Measurements from ENCODE around the gene SRRM4. TPM values are rescaled to one million over a fixed set of nuclear protein-coding genes. Genes with fewer than 3 reads are reported as not detected.

The SRRM4 gene
- total RNA-seq, 1 experiment from 2014 or later = under 0.01 TPM

- no peaks in the 10 kb centered on the region for H3K9me2 ChIP-seq (replicated peaks; ENCODE audit: low read length)
- no peak overlapping the region for H3K4me3 ChIP-seq (ENCODE audit: low read length)
- H3K27ac ChIP-seq (ENCODE audit: low read length) = no peak overlapping the region
- TF ChIP-seq CTCF (conservative IDR thresholded peaks at IDR 0.05; ENCODE audit: low read depth, low read length) (no peak), EZH2phosphoT487 (IDR thresholded peaks at IDR 0.05; ENCODE audit: borderline replicate concordance, low read length) (no peak), EZH2 (IDR thresholded peaks at IDR 0.05; ENCODE audit: low read length, unreplicated experiment) (no peak)
- H3K79me2 ChIP-seq (ENCODE audit: low read length) = no peaks in the 10 kb centered on the region
- no peaks in the 10 kb centered on the region for H3K36me3 ChIP-seq (ENCODE audit: low read depth, low read length)
- no peak for ATAC-seq
- no peaks in the 10 kb centered on the region for H3F3A ChIP-seq (ENCODE audit: low read length, unreplicated experiment)
- H4K20me1 ChIP-seq (ENCODE audit: low read length) = no peaks in the 10 kb centered on the region
- no peaks in the 10 kb centered on the region for H3K9me3 ChIP-seq (ENCODE audit: low read length)
- H3K4me1 ChIP-seq (ENCODE audit: insufficient read depth, low read length) = no peaks in the 10 kb centered on the region
- DNase-seq = no peak
- intact Hi-C loops (cut with micrococcal nuclease) = no loop called here
- H2AFZ ChIP-seq (ENCODE audit: low read length) = no peak overlapping the region
- POLR2A ChIA-PET (ENCODE audit: unreplicated experiment) = no interaction called here
- H3K9ac ChIP-seq (ENCODE audit: low read length) = no peak overlapping the region
- CTCF ChIA-PET = no interaction called here
- no TSS peak for BruUV-seq (replicated peaks)
- H3K4me2 ChIP-seq (ENCODE audit: low read length) = no peak overlapping the region
- peaks cover 50% of the 10 kb centered on the region for H3K27me3 ChIP-seq (ENCODE audit: low read length)
Measured at GRCh38 chr12:119139448-119139847, 158.1 kb downstream of the SRRM4 start.

- ChIA-PET CTCF (no interaction called here), POLR2A (ENCODE audit: unreplicated experiment) (no interaction called here)
- Histone ChIP-seq H3K79me2 (ENCODE audit: low read length) (no peaks in the 10 kb centered on the region), H3K4me1 (ENCODE audit: insufficient read depth, low read length) (no peaks in the 10 kb centered on the region), H3K4me2 (ENCODE audit: low read length) (no peak overlapping the region), H3K9me2 (replicated peaks; ENCODE audit: low read length) (no peaks in the 10 kb centered on the region), H3K9me3 (ENCODE audit: low read length) (no peaks in the 10 kb centered on the region), H3K27me3 (ENCODE audit: low read length) (peaks cover 58% of the 10 kb centered on the region), H3K4me3 (ENCODE audit: low read length) (no peak overlapping the region), H3K36me3 (ENCODE audit: low read depth, low read length) (no peaks in the 10 kb centered on the region), H3K27ac (ENCODE audit: low read length) (no peak overlapping the region), H2AFZ (ENCODE audit: low read length) (no peak overlapping the region), H4K20me1 (ENCODE audit: low read length) (no peaks in the 10 kb centered on the region), H3F3A (ENCODE audit: low read length, unreplicated experiment) (no peaks in the 10 kb centered on the region), H3K9ac (ENCODE audit: low read length) (no peak overlapping the region)
- TF ChIP-seq CTCF (conservative IDR thresholded peaks at IDR 0.05; ENCODE audit: low read depth, low read length) (no peak), EZH2phosphoT487 (IDR thresholded peaks at IDR 0.05; ENCODE audit: borderline replicate concordance, low read length) (no peak), EZH2 (IDR thresholded peaks at IDR 0.05; ENCODE audit: low read length, unreplicated experiment) (no peak)
- ATAC-seq (no peak), DNase-seq (no peak)
- BruUV-seq (replicated peaks) = no TSS peak
- intact Hi-C loops (cut with micrococcal nuclease) = no loop called here
Measured at GRCh38 chr12:119145367-119145766, 164.0 kb downstream of the SRRM4 start.

- POLR2A ChIA-PET (ENCODE audit: unreplicated experiment) = no interaction called here
Measured at GRCh38 chr12:119147847-119148448, 166.6 kb downstream of the SRRM4 start.

More at GRCh38 chr12:119147847-119148448, 166.6 kb downstream of the SRRM4 start:
- Histone ChIP-seq H3K9me2 (replicated peaks; ENCODE audit: low read length) (no peaks in the 10 kb centered on the region), H3F3A (ENCODE audit: low read length, unreplicated experiment) (no peaks in the 10 kb centered on the region), H3K4me1 (ENCODE audit: insufficient read depth, low read length) (no peaks in the 10 kb centered on the region), H3K36me3 (ENCODE audit: low read depth, low read length) (no peaks in the 10 kb centered on the region), H3K9me3 (ENCODE audit: low read length) (peaks cover 10% of the 10 kb centered on the region), H3K79me2 (ENCODE audit: low read length) (no peaks in the 10 kb centered on the region), H3K27me3 (ENCODE audit: low read length) (peaks cover 53% of the 10 kb centered on the region), H2AFZ (ENCODE audit: low read length) (no peak overlapping the region), H3K27ac (ENCODE audit: low read length) (no peak overlapping the region), H3K4me3 (ENCODE audit: low read length) (no peak overlapping the region), H3K9ac (ENCODE audit: low read length) (no peak overlapping the region), H4K20me1 (ENCODE audit: low read length) (no peaks in the 10 kb centered on the region), H3K4me2 (ENCODE audit: low read length) (no peak overlapping the region)
- no TSS peak for BruUV-seq (replicated peaks)
- CTCF ChIA-PET = no interaction called here
- intact Hi-C loops (cut with micrococcal nuclease) = no loop called here
- DNase-seq (no peak), ATAC-seq (no peak)
- TF ChIP-seq EZH2phosphoT487 (IDR thresholded peaks at IDR 0.05; ENCODE audit: borderline replicate concordance, low read length) = no peak
- no peak for TF ChIP-seq CTCF (conservative IDR thresholded peaks at IDR 0.05; ENCODE audit: low read depth, low read length)
- TF ChIP-seq EZH2 (IDR thresholded peaks at IDR 0.05; ENCODE audit: low read length, unreplicated experiment) = no peak
